H7 (cell line): ENCODE results near the gene ABLIM1. TPM values are rescaled to one million over a fixed set of nuclear protein-coding genes. Genes with fewer than 3 reads are reported as not detected.

Experiments
- DNase-seq: peaks from one replicate; pipeline ENCODE4 v3.0.0; 2012
- H3K27me3 ChIP-seq: 2 replicates; pipeline ENCODE4 v1.6.0; 2011; ENCODE audit warnings: mild to moderate bottlenecking, low read length; ENCODE audit not compliant: control insufficient read depth, insufficient read depth
- H3K36me3 ChIP-seq: replicated peaks from 2 replicates; pipeline ENCODE4 v1.5.1; 2011; ENCODE audit warnings: low read length; ENCODE audit not compliant: control insufficient read depth, insufficient read depth
- H3K4me3 ChIP-seq: 2 replicates; pipeline ENCODE4 v1.5.1; 2011; ENCODE audit warnings: low read depth, mild to moderate bottlenecking, control low read depth, low read length, moderate library complexity; ENCODE audit not compliant: insufficient read depth
- total RNA-seq: library from RNA; depleted of rRNA; stranded (reverse); fragments of >200 nt; shearing (Covaris generic); gene quantifications from 2 replicates; pipeline ENCODE4 v1.2.3, GENCODE V29; 2014

The ABLIM1 gene
- total RNA-seq, 1 experiment from 2014 or later: 29.5 TPM

GRCh38 chr10:114479836-114480235 is 178.2 kb downstream of the ABLIM1 start:
- no peak for DNase-seq
- Histone ChIP-seq H3K27me3 (no peaks in the 10 kb centered on the region), H3K4me3 (no peak overlapping the region), H3K36me3 (no peaks in the 10 kb centered on the region)

DNA sequence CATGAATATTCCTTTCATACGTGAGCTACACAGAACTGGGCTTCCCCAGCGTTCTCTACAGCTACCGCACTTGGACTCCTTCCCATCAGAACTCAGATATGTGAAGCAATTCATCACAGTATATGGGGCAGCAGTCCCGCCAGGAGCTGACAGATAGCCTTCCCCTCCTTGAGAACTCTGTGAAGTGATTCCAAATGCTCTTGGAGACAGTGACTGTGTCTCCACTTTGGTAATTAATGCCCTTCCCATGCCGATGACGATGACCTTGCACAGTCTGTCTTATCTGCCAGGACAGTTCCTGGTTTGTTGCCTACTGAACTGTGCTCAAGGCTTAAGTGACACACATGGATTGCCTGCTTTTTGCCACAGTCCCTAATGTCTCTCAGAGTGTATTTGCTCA is 178.8 kb downstream of the ABLIM1 start:
- H3K4me3 ChIP-seq: no peak overlapping the region
- no peaks in the 10 kb centered on the region for H3K36me3 ChIP-seq
- DNase-seq: no peak
- no peaks in the 10 kb centered on the region for H3K27me3 ChIP-seq

DNA sequence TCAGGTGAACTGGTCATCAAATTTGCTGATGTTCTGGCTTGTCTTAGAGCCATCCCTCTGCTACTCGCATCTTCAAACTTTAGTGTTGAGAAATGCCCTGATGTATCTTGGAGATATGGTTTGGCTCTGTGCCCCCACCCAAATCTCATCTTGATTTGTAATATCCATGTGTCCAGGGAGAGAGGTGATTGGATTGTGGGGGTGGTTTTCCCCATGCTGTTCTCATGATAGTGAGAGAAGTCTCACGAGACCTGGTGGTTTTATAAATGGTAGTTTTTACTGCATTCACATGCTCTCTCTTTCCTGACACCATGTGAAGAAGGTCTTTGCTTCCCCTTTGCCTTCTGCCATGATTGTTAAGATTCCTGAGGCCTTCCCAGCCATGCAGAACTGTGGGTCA is 179.8 kb downstream of the ABLIM1 start:
- H3K36me3 ChIP-seq: no peaks in the 10 kb centered on the region
- no peak overlapping the region for H3K4me3 ChIP-seq
- no peak for DNase-seq
- no peaks in the 10 kb centered on the region for H3K27me3 ChIP-seq

GRCh38 chr10:114477285-114477684 is 180.8 kb downstream of the ABLIM1 start:
- no peak overlapping the region for H3K4me3 ChIP-seq
- H3K36me3 ChIP-seq: no peaks in the 10 kb centered on the region
- DNase-seq: no peak
- H3K27me3 ChIP-seq: no peaks in the 10 kb centered on the region

GRCh38 chr10:114474989-114475388 is 183.1 kb downstream of the ABLIM1 start:
- Histone ChIP-seq H3K27me3 (no peaks in the 10 kb centered on the region), H3K36me3 (no peaks in the 10 kb centered on the region), H3K4me3 (no peak overlapping the region)
- DNase-seq: no peak

DNA sequence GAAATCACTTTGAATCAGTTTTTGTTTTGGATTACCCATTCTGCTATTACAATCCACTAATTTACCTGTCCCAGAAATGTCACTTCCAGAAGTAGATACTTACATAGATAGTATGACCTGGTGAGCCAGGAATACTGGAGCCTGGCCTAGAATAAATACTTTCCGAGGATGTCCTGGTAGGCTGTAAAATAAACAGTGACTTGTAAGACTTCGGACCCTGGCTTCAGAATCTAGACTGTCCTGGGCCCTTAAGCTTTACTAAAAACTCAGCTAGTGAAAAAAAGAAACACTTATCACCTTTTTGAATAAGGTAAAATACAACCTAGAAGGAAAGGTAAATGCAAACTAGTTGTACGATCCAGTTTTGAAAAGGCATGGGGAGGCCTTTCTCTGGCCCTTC is 184.3 kb downstream of the ABLIM1 start:
- Histone ChIP-seq H3K4me3 (no peak overlapping the region), H3K27me3 (no peaks in the 10 kb centered on the region), H3K36me3 (no peaks in the 10 kb centered on the region)
- DNase-seq: no peak

- H3K36me3 ChIP-seq: no peaks in the 10 kb centered on the region
- H3K27me3 ChIP-seq: no peaks in the 10 kb centered on the region
- no peak overlapping the region for H3K4me3 ChIP-seq
- DNase-seq: no peak
Measured at GRCh38 chr10:114472877-114473253, 185.2 kb downstream of the ABLIM1 start.

GRCh38 chr10:114471906-114472876 is 185.9 kb downstream of the ABLIM1 start:
- H3K36me3 ChIP-seq: no peaks in the 10 kb centered on the region
- no peak overlapping the region for H3K4me3 ChIP-seq
- peak; percentile 52 for DNase-seq
- H3K27me3 ChIP-seq: no peaks in the 10 kb centered on the region

- Histone ChIP-seq H3K36me3 (no peaks in the 10 kb centered on the region), H3K27me3 (no peaks in the 10 kb centered on the region), H3K4me3 (no peak overlapping the region)
- DNase-seq: peak; percentile 74
Measured at GRCh38 chr10:114470956-114471905, 186.8 kb downstream of the ABLIM1 start.

- no peak for DNase-seq
- Histone ChIP-seq H3K4me3 (no peak overlapping the region), H3K36me3 (no peaks in the 10 kb centered on the region), H3K27me3 (no peaks in the 10 kb centered on the region)
Measured at GRCh38 chr10:114470361-114470760, 187.7 kb downstream of the ABLIM1 start.

DNA sequence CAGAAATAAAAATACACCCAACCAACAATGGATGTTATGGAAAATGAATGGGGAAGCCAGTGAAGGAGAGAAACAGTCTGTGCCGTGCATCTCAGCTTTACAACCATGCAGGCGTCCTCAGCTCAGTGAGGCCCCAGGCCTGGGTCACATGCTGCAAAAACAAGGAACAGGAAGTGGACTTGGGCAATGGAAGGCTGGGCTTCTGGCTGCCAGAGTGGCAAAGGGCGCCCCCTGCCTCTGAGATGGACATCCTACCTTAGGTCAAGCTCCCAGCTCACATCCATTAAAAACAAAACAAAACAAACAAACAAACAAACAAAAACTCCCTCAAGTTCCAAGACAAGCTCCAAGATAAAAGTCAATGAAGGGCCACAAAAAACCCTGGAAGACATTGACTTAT is 199.1 kb downstream of the ABLIM1 start:
- H3K4me3 ChIP-seq: no peak overlapping the region
- no peaks in the 10 kb centered on the region for H3K36me3 ChIP-seq
- H3K27me3 ChIP-seq: no peaks in the 10 kb centered on the region
- peak; percentile 83 for DNase-seq

DNA sequence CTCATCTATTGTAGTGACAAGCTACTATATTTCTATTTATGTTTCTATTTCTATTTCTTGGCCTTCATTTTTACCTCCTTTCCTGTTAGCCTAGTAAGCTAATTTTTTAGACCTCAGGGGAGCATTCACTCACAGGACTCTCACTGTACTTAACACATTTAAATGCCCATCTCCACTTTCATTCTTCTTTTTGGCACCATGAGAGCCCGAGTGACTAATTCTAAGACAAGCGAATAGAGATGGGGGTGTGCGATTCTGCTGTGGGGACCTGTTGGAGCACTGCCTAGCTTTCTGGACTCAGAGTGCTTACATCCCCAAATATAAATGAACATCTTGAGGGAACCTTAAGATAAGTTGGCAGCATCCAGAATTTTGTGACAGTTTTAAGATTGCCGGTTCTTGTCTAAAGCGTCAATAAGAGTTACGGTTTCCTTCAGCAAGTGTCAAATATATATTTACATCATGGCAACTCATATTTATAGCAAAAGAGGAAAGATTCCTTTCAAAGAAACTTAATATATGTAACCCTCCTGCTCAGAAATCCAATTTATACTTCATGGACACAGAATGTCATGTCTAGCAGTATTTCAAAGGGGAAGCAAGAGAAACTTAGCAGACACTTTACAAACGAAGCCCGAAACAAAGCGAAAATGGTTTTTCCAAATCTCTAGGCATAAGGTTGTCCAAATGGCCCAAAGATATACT is 199.7 kb downstream of the ABLIM1 start:
- no peak for DNase-seq
- Histone ChIP-seq H3K27me3 (no peaks in the 10 kb centered on the region), H3K4me3 (no peak overlapping the region), H3K36me3 (no peaks in the 10 kb centered on the region)

DNA sequence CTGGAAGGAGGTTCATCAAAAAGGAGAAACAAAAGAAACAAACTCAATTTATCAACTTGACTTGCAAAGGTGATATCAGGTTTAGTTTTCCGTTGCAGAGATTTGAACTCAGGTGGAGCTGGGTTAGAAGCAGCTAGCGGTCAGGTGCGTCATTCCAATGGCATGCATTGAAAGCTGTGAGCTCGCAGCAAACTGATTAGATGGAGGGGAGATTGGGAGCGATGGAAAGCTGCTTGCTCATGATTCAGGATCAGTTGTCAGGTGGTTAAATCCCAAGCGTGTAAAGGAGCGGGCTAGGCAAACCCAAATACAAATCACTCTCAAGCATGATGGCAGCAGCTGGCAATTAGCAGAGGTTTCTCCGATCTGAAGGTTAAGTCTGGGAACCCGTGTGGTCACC is 204.5 kb downstream of the ABLIM1 start:
- H3K27me3 ChIP-seq: no peaks in the 10 kb centered on the region; the same call in 1 of the 2 replicates
- no peaks in the 10 kb centered on the region for H3K36me3 ChIP-seq
- no peak for DNase-seq
- H3K4me3 ChIP-seq: no peak overlapping the region

GRCh38 chr10:114448897-114449296 is 209.2 kb downstream of the ABLIM1 start:
- H3K4me3 ChIP-seq: no peak overlapping the region
- DNase-seq: no peak
- H3K36me3 ChIP-seq: no peaks in the 10 kb centered on the region
- no peaks in the 10 kb centered on the region; the same call in 1 of the 2 replicates for H3K27me3 ChIP-seq
